GM19238 (cell line): ENCODE results near the gene FRAS1.
"Not testable (repeated sequence)": the region's sequence is repeated elsewhere in the genome, so short reads cannot be mapped to it uniquely, and the experiment has no call there.

Experiments used
- DNase-seq: peaks from one replicate; pipeline ENCODE4 v3.0.0; 2011; ENCODE audit warnings: low spot score; ENCODE audit not compliant: insufficient read length

FRAS1 gene

GRCh38 chr4:78543424-78544125, 486.5 kb downstream of the FRAS1 start:
- DNase-seq: no peak

GRCh38 chr4:78544678-78545077, 487.6 kb downstream of the FRAS1 start:
- no peak for DNase-seq

GRCh38 chr4:78545275-78546246, 488.4 kb downstream of the FRAS1 start:
- DNase-seq: no peak

GRCh38 chr4:78547899-78548298, 490.8 kb downstream of the FRAS1 start:
- DNase-seq: not testable (repeated sequence)

- DNase-seq: not testable (repeated sequence)
Observed at GRCh38 chr4:78548889-78549288, 491.8 kb downstream of the FRAS1 start.

GRCh38 chr4:78551420-78552351, 494.6 kb downstream of the FRAS1 start, which contains the start of gene ANXA3:
Gene ANXA3 (plus strand): TSS chr4:78551770. CDS start chr4:78554474, 2,704 bp downstream.
- DNase-seq: peak; percentile 28

- no peak for DNase-seq
Observed at GRCh38 chr4:78552389-78553042, 495.4 kb downstream of the FRAS1 start.

- DNase-seq: no peak
Observed at GRCh38 chr4:78553043-78553396, 495.9 kb downstream of the FRAS1 start.

- no peak for DNase-seq
Observed at GRCh38 chr4:78553529-78554060, 496.5 kb downstream of the FRAS1 start.

GRCh38 chr4:78556665-78557064, 499.5 kb downstream of the FRAS1 start:
- DNase-seq: no peak

GRCh38 chr4:78557841-78558240, 500.7 kb downstream of the FRAS1 start:
- no peak for DNase-seq

- no peak for DNase-seq
Observed at GRCh38 chr4:78558410-78558809, 501.3 kb downstream of the FRAS1 start.

GRCh38 chr4:78560296-78560963, 503.3 kb downstream of the FRAS1 start:
- DNase-seq: no peak

GRCh38 chr4:78561677-78562076, 504.6 kb downstream of the FRAS1 start:
- no peak for DNase-seq

GRCh38 chr4:78562687-78563086, 505.6 kb downstream of the FRAS1 start:
- DNase-seq: no peak

GRCh38 chr4:78565971-78566372, 508.8 kb downstream of the FRAS1 start:
- DNase-seq: no peak

GRCh38 chr4:78566834-78567499, 509.8 kb downstream of the FRAS1 start:
- DNase-seq: no peak

- DNase-seq: no peak
Observed at GRCh38 chr4:78567500-78568060, 510.5 kb downstream of the FRAS1 start.
